NCI-H128 (cell line): ENCODE measurements around the gene SLC39A6.
"Not testable (repeated sequence)": the region's sequence is repeated elsewhere in the genome, so short reads cannot be mapped to it uniquely, and the experiment has no call there.

Experiments used
- DNase-seq: peaks from one replicate; lab custom pipeline; 2025; ENCODE audit not compliant: unreplicated experiment; lab: John Stamatoyannopoulos, UW

SLC39A6 gene

DNA sequence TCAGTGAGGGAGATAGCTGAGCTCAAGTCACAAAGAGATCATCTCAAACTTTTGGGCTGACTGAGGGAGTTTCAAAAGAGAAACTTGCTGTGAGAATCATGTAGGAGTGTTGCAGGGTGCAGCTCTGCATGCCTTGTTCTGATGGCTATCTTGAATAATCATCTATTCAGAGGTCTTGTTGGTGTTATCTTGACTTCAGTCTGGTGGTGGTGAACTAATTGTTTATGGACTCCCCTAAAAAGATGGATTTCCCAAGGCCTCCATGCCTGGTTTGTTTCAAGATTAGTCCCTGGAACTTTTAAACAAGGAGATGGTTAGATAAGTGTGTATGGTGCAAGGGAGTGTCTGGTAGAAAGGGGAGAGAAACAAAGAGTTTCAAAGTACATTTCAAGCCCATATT, 29.8 kb downstream of the SLC39A6 start:
- DNase-seq: no peak

DNA sequence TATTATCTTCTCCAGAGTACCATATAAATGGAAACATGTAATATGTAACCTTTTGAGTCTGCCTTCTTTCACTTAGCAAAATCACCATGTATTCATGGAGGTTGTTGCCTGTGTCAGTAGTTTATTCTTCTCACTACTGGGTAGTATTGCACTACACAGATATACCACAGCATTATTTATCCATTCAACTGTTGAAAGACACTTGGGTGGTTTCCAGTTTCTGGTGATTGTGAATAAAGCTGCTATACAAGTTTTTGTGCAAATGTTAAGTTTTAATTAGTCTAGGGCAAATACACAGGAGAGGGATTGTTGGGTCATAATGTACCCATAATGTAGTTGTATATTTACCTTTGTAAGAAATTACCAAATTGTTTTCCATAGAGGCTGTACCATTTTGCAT, 32.2 kb downstream of the SLC39A6 start:
- no peak for DNase-seq

DNA sequence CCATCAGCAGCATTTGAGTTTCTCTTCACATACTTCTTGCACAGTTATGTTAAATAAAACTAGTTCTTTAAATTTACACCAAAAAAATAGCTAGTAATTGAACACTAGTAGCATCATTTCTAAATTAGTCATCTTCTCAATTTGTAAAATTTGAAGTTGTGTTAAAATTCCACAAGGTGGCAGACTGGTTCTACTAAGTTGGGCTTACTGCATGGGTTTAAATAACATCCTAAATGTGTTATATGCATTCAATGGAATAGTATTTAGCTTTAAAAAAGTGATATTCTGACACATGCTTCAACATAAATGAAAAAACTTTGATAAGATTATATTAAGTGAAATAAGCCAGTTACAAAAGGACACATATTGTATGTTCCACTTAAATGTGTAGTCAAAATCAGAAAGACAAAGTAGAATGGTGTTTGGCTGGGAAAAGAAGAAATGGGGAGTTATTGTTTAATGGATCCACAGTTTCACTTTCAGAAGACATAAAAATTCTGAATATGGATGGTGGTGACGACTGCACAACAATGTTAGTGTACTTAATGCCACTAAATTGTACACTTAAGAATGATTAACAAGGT, 33.1 kb downstream of the SLC39A6 start:
- peak; percentile 7 for DNase-seq

DNA sequence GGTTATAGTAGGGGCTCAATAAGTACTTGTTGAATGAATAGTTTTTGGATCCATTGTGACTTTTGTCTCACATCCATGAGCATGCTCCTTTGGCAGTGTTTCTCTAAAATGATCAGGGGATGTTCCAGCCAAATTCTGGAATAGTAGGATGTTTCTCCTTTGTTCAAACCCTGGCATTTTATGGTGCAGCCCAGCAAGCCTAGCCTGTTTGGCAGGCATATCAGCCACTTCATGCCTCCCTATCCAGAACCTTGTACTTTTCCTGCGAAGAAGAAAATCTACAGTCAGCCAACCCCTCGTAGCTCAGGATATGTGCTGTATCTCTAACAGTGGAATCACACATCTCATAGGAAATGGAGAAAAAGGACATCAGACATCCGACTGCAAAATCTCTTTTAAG, 34.7 kb downstream of the SLC39A6 start:
- no peak for DNase-seq

DNA sequence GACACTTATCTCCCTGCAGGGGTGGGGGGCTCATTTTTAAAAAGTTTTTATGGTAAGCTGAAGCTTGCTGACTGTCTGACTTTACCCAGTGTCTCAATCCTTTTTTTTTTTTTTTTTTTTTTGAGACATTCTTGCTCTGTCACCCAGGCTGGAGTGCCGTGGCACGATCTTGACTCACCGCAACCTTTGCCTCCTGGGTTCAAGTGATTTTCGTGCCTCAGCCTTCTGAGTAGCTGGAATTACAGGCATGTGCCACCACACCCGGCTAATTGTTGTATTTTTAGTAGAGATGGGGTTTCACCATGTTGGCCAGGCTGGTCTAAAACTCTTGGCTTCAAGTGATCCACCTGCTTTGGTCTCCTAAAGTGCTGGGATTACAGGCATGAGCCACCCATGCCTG, 37.0 kb downstream of the SLC39A6 start:
- DNase-seq: not testable (repeated sequence)

DNA sequence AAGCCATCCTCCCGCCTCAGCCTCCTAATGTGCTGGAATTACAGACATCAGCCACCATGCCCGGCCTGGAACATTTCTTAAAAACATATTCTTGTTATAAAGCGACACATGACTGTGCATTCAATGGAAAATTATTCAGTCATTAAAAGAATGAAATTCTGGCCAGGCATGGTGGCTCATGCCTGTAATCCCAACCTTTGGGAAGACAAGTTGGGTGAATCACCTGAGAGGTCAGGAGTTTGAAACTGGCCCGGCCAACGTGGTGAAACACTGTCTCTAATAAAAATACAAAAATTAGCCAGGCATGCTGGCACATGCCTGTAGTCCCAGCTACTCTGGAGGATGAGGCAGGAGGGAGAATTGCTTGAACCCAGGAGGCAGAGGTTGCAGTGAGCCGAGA, 40.1 kb downstream of the SLC39A6 start:
- no peak for DNase-seq

DNA sequence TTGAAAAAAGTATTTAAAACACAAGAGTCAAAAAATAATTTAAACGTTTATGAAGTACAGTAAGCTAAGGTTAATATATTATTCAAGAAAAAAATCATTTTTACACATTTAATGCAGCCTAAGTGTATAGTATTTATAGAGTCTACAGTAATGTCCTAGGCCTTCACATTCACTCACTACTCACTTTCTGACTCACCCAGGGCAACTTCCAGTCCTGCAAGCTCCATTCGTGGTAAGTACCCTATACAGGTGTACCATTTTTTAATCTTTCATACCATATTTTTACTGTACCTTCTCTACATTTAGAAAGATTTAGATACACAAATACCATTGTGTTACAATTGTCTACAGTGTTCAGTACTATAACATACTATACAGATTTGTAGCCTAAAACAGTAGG, 40.9 kb downstream of the SLC39A6 start:
- no peak for DNase-seq

DNA sequence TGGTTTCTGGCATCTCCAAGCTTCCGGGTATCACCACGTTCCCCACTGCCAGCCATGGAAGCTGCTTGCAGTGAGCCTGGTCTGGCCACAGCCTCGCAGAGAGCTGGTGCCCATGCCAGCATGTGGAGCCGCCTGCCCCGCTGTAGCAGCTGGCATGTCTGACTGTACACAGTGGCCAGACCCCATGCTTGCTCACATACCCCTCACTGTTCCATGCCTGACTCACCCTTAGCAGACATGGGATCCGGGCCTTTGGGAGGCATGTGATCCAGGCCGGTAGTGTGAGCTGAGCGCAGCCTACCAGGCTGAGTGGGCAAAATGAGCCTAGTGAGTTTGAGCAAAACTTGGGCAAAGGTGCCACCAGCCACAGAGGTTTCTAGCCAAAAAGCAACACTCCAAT, 43.0 kb downstream of the SLC39A6 start:
- no peak for DNase-seq

DNA sequence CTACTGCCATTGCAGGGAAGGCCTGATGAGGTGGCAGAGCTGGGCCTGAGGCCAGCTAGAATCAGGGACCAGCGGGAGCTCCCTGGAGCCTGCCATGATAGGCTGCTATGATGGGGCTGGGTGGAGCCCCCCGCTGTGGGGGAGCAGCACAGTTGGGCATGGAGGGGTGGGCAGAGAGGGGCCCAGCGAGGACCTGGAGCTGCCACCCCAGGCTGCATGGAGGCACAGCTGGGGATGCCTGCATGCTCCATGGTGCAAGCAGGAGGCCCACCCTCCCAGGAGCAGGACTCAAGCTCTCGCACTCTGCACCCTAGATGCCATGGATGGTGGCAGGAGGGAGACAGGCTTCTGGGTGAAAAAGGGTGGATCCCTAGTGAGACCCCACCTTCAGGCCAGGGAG, 43.9 kb downstream of the SLC39A6 start:
- DNase-seq: no peak

DNA sequence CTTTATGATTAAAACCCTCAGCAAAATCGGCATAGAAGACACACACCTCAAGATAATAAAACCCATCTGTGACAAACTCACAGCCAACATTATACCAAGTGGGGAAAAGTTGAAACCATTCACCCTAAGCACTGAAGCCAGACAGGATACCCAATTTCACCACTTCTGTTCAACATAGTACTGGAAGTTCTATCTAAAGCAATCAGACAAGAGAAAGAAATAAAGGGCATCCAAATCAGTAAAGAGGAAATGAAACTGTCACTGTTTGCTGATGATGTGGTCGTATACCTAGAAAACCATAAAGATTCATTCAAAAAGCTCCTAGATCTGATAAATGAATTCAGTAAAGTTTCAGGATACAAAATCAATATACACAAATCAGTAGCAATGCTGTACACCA, 45.4 kb downstream of the SLC39A6 start:
- DNase-seq: no peak

DNA sequence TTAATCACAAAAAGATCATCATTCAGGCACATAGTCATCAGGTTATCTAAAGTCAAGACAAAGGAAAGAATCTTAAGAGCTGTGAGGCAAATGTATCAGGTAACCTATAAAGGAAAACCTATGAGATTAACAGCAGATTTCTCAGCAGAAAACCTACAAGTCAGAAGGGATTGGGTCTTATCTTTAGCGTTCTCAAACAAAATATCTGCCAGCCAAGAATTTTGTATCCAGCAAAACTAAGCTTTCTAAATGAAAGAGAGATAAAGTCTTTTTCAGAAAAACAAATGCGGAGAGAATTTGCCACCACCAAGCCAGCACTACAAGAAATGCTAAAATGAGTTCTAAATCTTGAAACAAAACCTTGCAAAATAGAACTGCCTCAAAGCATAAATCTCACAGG, 48.0 kb downstream of the SLC39A6 start:
- not testable (repeated sequence) for DNase-seq

DNA sequence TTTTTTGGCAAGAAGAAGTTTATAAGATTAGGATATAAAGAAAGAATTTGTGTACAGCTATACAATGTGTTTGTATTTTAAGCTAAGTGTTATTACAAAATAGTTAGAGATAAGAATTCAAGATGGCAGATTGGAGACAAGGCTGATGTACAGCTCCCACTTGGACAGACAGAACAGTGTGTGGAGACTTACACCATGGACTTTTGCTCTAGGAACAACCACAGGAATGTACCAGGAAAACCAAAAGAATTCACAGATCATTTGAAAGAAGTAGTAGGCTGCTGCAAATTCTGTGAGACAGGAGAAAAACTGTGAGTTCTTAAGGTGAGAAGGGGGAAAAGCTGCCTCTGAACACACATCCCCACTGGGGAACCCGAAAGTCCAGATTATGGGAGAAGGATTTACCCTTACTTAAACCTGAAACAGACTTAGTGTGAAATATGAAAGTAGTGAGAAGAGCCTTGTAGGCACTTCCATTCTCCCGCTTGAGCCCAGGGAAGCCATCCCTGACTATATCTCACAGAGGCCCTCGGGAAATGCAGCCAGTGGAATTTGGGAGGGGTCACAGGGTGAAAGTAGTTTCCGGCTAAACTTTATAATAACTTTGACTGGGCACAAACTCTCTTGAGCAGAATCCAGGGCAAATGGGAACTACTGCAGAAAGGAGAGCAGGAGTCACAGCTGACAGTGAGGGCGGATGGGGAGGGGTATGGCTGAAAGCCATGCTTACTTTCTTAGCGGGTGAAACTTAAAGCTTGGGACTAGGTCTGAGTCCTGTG, 50.2 kb downstream of the SLC39A6 start:
- no peak for DNase-seq

DNA sequence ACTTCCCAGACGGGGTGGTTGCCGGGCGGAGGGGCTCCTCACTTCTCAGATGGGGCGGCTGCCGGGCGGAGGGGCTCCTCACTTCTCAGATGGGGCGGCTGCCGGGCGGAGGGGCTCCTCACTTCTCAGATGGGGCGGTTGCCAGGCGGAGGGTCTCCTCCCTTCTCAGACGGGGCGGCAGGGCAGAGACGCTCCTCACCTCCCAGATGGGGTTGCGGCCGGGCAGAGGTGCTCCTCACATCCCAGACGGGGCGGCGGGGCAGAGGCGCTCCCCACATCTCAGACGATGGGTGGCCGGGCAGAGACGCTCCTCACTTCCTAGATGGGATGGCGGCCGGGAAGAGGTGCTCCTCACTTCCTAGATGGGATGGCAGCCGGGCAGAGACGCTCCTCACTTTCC, 51.4 kb downstream of the SLC39A6 start:
- DNase-seq: not testable (repeated sequence)

DNA sequence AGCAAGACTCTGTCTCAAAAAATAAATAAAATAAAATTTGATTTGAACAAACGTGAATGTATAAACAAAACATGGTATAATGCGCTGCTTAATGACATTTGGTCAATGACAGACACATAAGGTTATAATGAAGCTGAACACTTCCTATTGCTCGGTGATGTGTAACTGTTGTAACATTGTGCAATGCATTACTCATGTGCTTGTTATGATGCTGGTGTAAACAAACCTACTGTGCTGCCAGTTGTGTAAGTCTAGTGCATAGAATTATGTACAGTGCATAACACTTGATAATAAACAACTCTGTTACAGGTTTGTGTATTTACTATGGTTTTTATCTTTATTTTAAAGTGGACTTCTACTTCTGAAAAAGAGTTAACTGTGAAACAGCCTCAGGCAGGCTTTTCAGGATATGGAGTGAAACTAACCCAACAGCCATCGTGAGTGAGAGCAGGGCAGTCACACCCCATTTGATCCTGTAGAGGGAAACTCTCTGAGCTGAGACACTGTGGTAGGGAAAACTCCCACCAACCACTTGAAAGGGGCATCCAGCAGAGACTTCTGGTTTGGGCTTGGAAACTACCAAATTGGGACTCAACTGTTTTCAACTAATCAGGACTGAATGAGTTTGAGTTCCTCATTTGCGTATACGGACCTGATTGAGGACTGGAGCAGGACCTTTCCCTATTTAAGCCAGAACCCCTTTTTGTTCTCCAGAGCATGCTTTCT, 53.1 kb downstream of the SLC39A6 start:
- peak; percentile 40 for DNase-seq

DNA sequence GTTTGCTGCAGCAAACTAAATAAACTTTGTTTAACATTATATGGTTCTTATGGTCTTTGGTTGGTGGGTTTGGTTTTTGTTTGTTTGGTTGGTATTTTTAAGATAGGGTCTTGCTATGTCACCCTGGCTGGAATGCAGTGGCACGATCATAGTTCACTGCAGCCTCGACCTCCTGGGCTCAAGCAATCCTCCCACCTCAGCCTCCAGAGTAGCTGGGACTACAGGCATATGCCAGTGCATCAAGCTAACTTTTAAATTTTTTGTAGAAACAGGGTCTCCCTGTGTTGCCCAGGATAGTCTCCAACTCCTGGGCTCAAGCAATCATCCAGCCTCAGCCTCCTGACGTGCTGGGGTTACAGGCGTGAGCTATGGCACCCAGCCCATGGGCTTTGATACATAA, 54.7 kb downstream of the SLC39A6 start:
- DNase-seq: no peak

DNA sequence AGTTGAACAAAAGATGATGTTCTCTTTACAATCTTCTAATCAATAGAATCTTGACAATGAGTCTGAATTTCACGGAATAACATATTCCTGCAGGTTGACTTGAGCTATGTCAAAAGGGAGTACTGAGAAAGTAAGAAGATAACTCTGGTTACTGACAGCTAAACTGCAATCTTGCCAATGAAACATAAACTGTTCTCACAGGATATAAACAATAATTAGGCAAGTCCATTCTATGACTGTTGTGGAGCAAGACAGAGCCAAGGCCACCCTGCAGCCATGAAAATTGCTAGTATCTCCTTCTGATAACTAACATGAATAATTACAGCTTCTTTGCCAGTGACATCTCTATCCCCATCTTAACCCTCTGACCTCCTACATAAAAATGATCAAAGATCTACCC, 55.5 kb downstream of the SLC39A6 start:
- DNase-seq: no peak

DNA sequence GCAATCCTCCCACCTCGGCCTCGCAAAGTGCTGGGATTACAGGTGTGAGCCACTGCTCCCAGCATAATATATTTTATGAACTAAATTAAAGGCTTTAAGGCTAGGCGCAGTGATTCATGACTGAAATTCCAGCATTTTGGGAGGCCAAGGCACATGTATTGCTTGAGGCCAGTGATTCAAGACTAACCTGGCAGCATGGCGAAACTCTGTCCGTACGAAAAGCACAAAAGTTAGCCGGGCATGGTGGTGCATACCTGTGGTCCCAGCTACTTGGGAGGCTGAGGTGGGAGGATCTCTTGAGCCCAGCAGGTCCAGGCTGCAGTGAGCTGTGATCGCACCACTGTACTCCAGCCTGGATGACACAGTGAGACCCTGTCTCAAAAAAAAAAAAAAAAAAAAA, 56.7 kb downstream of the SLC39A6 start:
- DNase-seq: not testable (repeated sequence)

DNA sequence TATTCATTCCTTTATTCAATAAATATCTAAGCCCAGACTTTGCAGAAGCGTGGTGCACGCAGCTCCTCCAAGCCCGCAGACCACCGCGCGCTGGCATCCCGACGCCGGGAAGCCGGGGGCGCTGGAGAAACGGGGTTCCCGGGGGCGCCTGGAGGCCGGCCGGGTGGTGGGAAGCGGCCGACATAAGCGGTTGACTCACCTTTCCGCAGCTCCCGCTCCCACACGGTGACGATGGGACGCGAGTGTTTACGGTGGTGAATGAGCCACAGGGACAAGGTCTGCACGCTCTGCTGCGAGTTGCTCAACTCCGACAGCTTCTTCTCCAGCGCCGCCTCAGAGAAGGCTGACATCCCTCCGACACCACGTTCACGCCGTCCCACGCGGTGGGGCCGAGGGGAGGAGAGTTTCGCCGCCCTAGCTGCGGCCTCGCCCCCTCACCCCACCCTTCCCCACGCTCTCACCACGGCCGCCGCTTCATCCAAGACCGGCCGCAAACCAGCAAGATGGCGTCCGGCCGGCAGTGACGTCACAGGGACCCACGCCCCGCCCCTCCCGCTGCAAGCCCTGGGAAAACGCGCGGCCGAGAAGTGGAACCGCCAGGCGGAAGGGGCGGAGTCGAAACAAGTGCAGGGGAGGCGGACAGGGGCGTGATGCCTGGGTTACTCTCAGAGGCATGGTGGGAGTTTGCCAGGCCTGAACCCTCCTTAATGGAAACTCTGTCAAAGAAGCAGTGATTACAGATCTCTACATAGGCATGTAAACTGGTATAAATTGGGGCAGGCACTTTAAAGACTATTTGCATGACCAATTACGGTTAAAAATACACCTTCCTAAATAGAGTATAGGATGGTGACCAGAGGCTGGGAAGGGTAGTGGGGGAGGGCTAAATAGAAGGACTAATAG, 61.8 kb downstream of the SLC39A6 start, which contains the start of gene RPRD1A:
TSS of gene RPRD1A (minus strand) at position 505 of the 903 bp plus-strand sequence. CDS start at position 350, 155 bp downstream.
- peak; percentile 96 for DNase-seq

DNA sequence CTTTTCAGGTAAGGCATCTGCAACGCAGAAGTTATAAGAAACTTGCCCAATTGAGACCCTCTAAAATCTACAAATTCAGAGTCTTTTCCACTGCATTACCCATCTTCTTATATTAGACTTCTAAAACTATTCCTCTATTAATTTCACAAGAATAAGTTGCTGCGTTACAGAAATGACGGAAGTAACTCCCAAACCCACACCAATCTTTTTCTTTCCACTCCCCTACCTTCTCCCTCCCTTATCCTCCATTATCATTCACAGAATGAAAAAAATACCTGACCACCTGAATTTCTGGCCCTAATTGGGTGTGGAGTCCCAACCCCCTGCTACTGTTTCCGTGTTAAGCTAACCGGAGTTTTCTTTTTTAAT, 62.5 kb downstream of the SLC39A6 start:
- no peak for DNase-seq

DNA sequence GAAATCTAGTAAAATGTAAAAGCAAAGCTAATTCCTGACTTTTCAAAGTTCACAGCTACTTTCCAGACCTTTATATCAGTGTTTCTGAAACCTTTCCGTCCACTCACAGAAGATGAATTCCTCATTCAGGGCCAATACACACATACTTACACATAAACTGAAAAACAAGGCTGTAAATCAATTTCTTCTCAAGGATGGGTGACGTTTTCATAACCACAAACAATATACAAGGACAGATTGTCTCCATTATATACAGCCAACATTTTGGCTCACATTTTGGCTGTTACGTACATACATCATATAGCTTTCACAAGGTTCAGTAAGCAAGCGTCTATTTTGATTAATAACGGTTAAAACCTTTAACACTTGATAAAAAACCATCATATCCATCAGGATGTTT, 63.1 kb downstream of the SLC39A6 start:
- no peak for DNase-seq

DNA sequence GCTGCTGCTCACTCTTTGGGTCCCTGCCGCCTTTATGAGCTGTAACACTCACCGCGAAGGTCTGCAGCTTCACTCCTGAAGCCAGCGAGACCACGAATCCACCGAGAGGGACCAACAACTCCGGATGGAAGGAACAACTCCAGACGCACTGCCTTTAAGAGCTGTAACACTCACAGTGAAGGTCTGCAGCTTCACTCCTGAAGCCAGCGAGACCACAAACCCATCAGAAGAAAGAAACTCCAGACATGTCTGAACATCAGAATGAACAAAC, 64.4 kb downstream of the SLC39A6 start:
- not testable (repeated sequence) for DNase-seq
